H1 (cell line): ENCODE results near the gene CADPS. TPM values are rescaled to one million over a fixed set of nuclear protein-coding genes. Genes with fewer than 3 reads are reported as not detected.

ENCODE experiments used
- CTCF ChIA-PET: fragments of 300-600 bp; sonication (Branson Sonifier 250); formaldehyde crosslinking; loops from one replicate; lab custom pipeline; 2021; ENCODE audit not compliant: partially characterized antibody; lab: Charles Lee
- POLR2A ChIA-PET: fragments of 300-600 bp; sonication (Branson Sonifier 250); formaldehyde crosslinking; loops from one replicate; lab custom pipeline; 2021; ENCODE audit warnings: inconsistent platforms; ENCODE audit not compliant: partially characterized antibody; lab: Charles Lee
- DNase-seq, 2 experiments: peaks; one replicate each; pipeline versions ENCODE4 v3.0.0 to v3.0.0-alpha.2; 2010 to 2022; ENCODE audit warnings: low spot score in 2 of 2, low read depth in 1 of 2, mixed read lengths in 1 of 2
- FAIRE-seq: peaks from 2 replicates; lab custom pipeline; 2011; peaks lifted over from hg19 to GRCh38; lab: Jason Lieb, UNC
- H2AFZ ChIP-seq: 2 replicates; pipeline ENCODE4 v1.8.1; 2012; ENCODE audit warnings: low read length, inconsistent platforms
- H2AK5ac ChIP-seq: 2 replicates; pipeline ENCODE4 v1.6.1; 2013; ENCODE audit warnings: low read depth, low read length
- H2BK120ac ChIP-seq: replicated peaks from 2 replicates; pipeline ENCODE3; 2013; ENCODE audit warnings: low read depth, low read length, inconsistent platforms
- H2BK12ac ChIP-seq: 2 replicates; pipeline ENCODE4 v1.6.1; 2013; ENCODE audit warnings: low read depth, low read length
- H2BK15ac ChIP-seq: 2 replicates; pipeline ENCODE4 v1.6.1; 2013; ENCODE audit warnings: low read length
- H2BK20ac ChIP-seq: 2 replicates; pipeline ENCODE4 v1.6.1; 2013; ENCODE audit warnings: low read length
- H2BK5ac ChIP-seq: 2 replicates; pipeline ENCODE4 v1.6.1; 2013; ENCODE audit warnings: low read depth, low read length
- H3K14ac ChIP-seq: 2 replicates; pipeline ENCODE4 v1.6.1; 2013; ENCODE audit warnings: inconsistent platforms; ENCODE audit not compliant: insufficient read length
- H3K18ac ChIP-seq: 2 replicates; pipeline ENCODE4 v1.6.1; 2013; ENCODE audit warnings: low read length; ENCODE audit errors: extremely low read depth
- H3K23ac ChIP-seq: 2 replicates; pipeline ENCODE4 v1.6.1; 2013; ENCODE audit warnings: inconsistent platforms; ENCODE audit not compliant: insufficient read length
- H3K23me2 ChIP-seq: 2 replicates; pipeline ENCODE4 v1.6.1; 2013; ENCODE audit warnings: low read depth, low read length
- H3K27ac ChIP-seq: 2 replicates; pipeline ENCODE4 v1.6.1; 2011; ENCODE audit warnings: low read depth, low read length, inconsistent platforms
- H3K27me3 ChIP-seq, 4 experiments: replicated peaks in 1 of 4; 1 replicate in 1 of 4; 2 replicates in 3 of 4; pipeline versions ENCODE4 v1.6.1 to v1.8.1; 2011 to 2013; ENCODE audit warnings: low read length in 3 of 4, mild to moderate bottlenecking in 3 of 4, inconsistent platforms in 2 of 4, mixed read lengths in 2 of 4, moderate library complexity in 1 of 4; ENCODE audit not compliant: control insufficient read depth in 3 of 4, insufficient read depth in 3 of 4; ENCODE audit errors: extremely low read depth in 1 of 4
- H3K36me3 ChIP-seq, 4 experiments: 2 replicates each; pipeline versions ENCODE4 v1.6.1 to v1.8.1; 2011 to 2013; ENCODE audit warnings: mild to moderate bottlenecking in 4 of 4, low read length in 3 of 4, moderate library complexity in 2 of 4, control low read depth in 1 of 4, inconsistent platforms in 1 of 4; ENCODE audit not compliant: insufficient read depth in 4 of 4, control insufficient read depth in 2 of 4
- H3K4ac ChIP-seq: replicated peaks from 2 replicates; pipeline ENCODE3; 2013; ENCODE audit warnings: low read length, low read depth, mixed read lengths, inconsistent platforms; ENCODE audit not compliant: insufficient read length
- H3K4me1 ChIP-seq, 4 experiments: replicated peaks in 1 of 4; 1 replicate in 1 of 4; 2 replicates in 3 of 4; pipeline versions ENCODE4 v1.6.1 to v1.8.1; 2011 to 2013; ENCODE audit warnings: low read length in 3 of 4, inconsistent platforms in 2 of 4, mixed read lengths in 1 of 4; ENCODE audit not compliant: insufficient read depth in 4 of 4, control insufficient read depth in 3 of 4
- H3K4me2 ChIP-seq, 2 experiments: 2 replicates each; pipeline versions ENCODE4 v1.6.1 to v1.8.1; 2011 to 2013; ENCODE audit warnings: low read depth in 2 of 2, low read length in 2 of 2, control low read depth in 1 of 2, inconsistent platforms in 1 of 2, mild to moderate bottlenecking in 1 of 2; ENCODE audit not compliant: insufficient read depth in 1 of 2
- H3K4me3 ChIP-seq, 4 experiments: fragments of 200-600, 300-600 bp in 1 of 4; sonication (generic), shearing (Covaris generic), sonication (Bioruptor Twin) in 1 of 4; 2 replicates each; pipeline versions ENCODE4 v1.5.1 to v1.8.1; 2011 to 2016; ENCODE audit warnings: low read length in 4 of 4, low read depth in 3 of 4, control low read depth in 2 of 4, inconsistent platforms in 2 of 4, mild to moderate bottlenecking in 2 of 4, mixed read lengths in 1 of 4, moderate library complexity in 1 of 4; ENCODE audit not compliant: insufficient read depth in 2 of 4; ENCODE audit errors: extremely low read depth in 1 of 4
- H3K56ac ChIP-seq: replicated peaks from 2 replicates; pipeline ENCODE3; 2013; ENCODE audit warnings: low read depth, mild to moderate bottlenecking, mixed read lengths, low read length, inconsistent platforms; ENCODE audit not compliant: insufficient read length
- H3K79me1 ChIP-seq: 2 replicates; pipeline ENCODE4 v1.6.1; 2013; ENCODE audit warnings: low read depth, low read length, control low read depth
- H3K79me2 ChIP-seq, 2 experiments: 2 replicates each; pipeline versions ENCODE4 v1.6.1 to v1.8.1; 2012 to 2013; ENCODE audit warnings: low read length in 2 of 2, mild to moderate bottlenecking in 2 of 2, inconsistent platforms in 1 of 2; ENCODE audit not compliant: insufficient read depth in 2 of 2, control insufficient read depth in 1 of 2
- H3K9ac ChIP-seq, 4 experiments: replicated peaks in 1 of 4; 1 replicate in 1 of 4; 2 replicates in 3 of 4; pipeline versions ENCODE4 v1.6.1 to v1.8.1; 2011 to 2013; ENCODE audit warnings: low read depth in 3 of 4, low read length in 3 of 4, control low read depth in 2 of 4, mild to moderate bottlenecking in 2 of 4, moderate library complexity in 2 of 4, inconsistent platforms in 1 of 4; ENCODE audit errors: extremely low read depth in 1 of 4
- H3K9me3 ChIP-seq, 2 experiments: 2 replicates each; pipeline versions ENCODE4 v1.6.1 to v1.8.1; 2012 to 2013; ENCODE audit warnings: mild to moderate bottlenecking in 2 of 2, moderate library complexity in 2 of 2, control low read depth in 1 of 2, inconsistent platforms in 1 of 2, low read depth in 1 of 2, low read length in 1 of 2, mixed read lengths in 1 of 2; ENCODE audit not compliant: insufficient read depth in 2 of 2
- H4K20me1 ChIP-seq, 2 experiments: replicated peaks in 1 of 2; 2 replicates each; pipeline versions ENCODE3 to v1.8.1; 2011 to 2013; ENCODE audit warnings: inconsistent platforms in 2 of 2, low read length in 2 of 2, mild to moderate bottlenecking in 1 of 2; ENCODE audit not compliant: insufficient read depth in 2 of 2, control insufficient read depth in 1 of 2
- H4K5ac ChIP-seq: 2 replicates; pipeline ENCODE4 v1.6.1; 2013; ENCODE audit warnings: low read length, low read depth, mixed read lengths, inconsistent platforms; ENCODE audit not compliant: insufficient read length
- H4K8ac ChIP-seq: 2 replicates; pipeline ENCODE4 v1.8.0; 2013; ENCODE audit warnings: mild to moderate bottlenecking, moderate library complexity, low read length, inconsistent platforms; ENCODE audit not compliant: insufficient read depth; ENCODE audit errors: extremely low read depth
- H4K91ac ChIP-seq: replicated peaks from 2 replicates; pipeline ENCODE3; 2013; ENCODE audit warnings: low read length, mixed read lengths, inconsistent platforms; ENCODE audit not compliant: insufficient read length
- BCL11A ChIP-seq, 2 experiments: IDR thresholded peaks; one replicate each; pipeline ENCODE4 v1.6.1; 2011; ENCODE audit warnings: low read depth in 2 of 2, low read length in 2 of 2, mild to moderate bottlenecking in 2 of 2
- CEBPB ChIP-seq: IDR thresholded peaks from 2 replicates; pipeline ENCODE4 v1.6.1; 2012; ENCODE audit warnings: low read depth, low read length
- CHD2 ChIP-seq: IDR thresholded peaks from 2 replicates; pipeline ENCODE4 v1.6.1; 2012; ENCODE audit warnings: low read length, improper control_type of control experiment
- CREB1 ChIP-seq: IDR thresholded peaks from 2 replicates; pipeline ENCODE4 v1.6.1; 2012; ENCODE audit warnings: inconsistent platforms
- GTF2F1 ChIP-seq: IDR thresholded peaks from 2 replicates; pipeline ENCODE4 v1.6.1; 2012; ENCODE audit warnings: low read depth, low read length, improper control_type of control experiment, borderline replicate concordance
- KDM1A ChIP-seq: fragments of 200-600, 300-600 bp; sonication (generic); IDR thresholded peaks from 2 replicates; pipeline ENCODE4 v1.7.1; 2016; ENCODE audit warnings: mild to moderate bottlenecking, low read length, borderline replicate concordance
- MAX ChIP-seq: IDR thresholded peaks from 2 replicates; pipeline ENCODE4 v1.6.1; 2012; ENCODE audit warnings: inconsistent platforms
- RAD21 ChIP-seq, 2 experiments: IDR thresholded peaks in 1 of 2; conservative IDR thresholded peaks in 1 of 2; 2 replicates each; pipeline ENCODE4 v1.6.1; 2011; ENCODE audit warnings: low read depth in 2 of 2, low read length in 2 of 2, improper control_type of control experiment in 1 of 2, inconsistent platforms in 1 of 2, mild to moderate bottlenecking in 1 of 2, moderate library complexity in 1 of 2
- RFX5 ChIP-seq: IDR thresholded peaks from 2 replicates; pipeline ENCODE4 v1.6.1; 2011; ENCODE audit warnings: low read depth, low read length, improper control_type of control experiment, borderline replicate concordance
- SP1 ChIP-seq: IDR thresholded peaks from 2 replicates; pipeline ENCODE4 v1.6.1; 2011; ENCODE audit warnings: low read depth, low read length
- TCF12 ChIP-seq: IDR thresholded peaks from 2 replicates; pipeline ENCODE4 v1.6.1; 2011; ENCODE audit warnings: low read depth, mild to moderate bottlenecking, low read length
- USF2 ChIP-seq: IDR thresholded peaks from 2 replicates; pipeline ENCODE4 v1.6.1; 2011; ENCODE audit warnings: low read length, improper control_type of control experiment
- whole genome bisulfite sequencing, 2 experiments: shearing (Covaris generic) in 1 of 2; methylation state at CpG; one replicate each; pipeline versions ENCODE4 v1.1.6 to v1.1.7; 2013 to 2015; ENCODE audit warnings: low lambda C conversion rate in 2 of 2, mixed read lengths in 2 of 2, inconsistent platforms in 1 of 2, low coverage in 1 of 2, missing lambda C conversion rate in 1 of 2; ENCODE audit not compliant: insufficient replicate concordance in 2 of 2, insufficient coverage in 1 of 2, insufficient read length in 1 of 2; ENCODE audit errors: extremely low coverage in 1 of 2, missing lambda C conversion rate in 1 of 2; 5-methylcytosine and 5-hydroxymethylcytosine counted together
- polyA plus RNA-seq, 7 experiments: library from polyadenylated mRNA; depleted of rRNA in 3 of 7; stranded (reverse) in 5 of 7; unstranded in 2 of 7; fragments of >200 nt in 5 of 7; fragments of 200-250 nt in 2 of 7; gene quantifications; 1 replicate in 5 of 7; 2 replicates in 1 of 7; 4 replicates in 1 of 7; pipeline versions ENCODE4 v1.2.1 to v1.2.3, GENCODE V29; 2011 to 2013; ENCODE audit warnings: missing spikeins in 2 of 7, mixed read lengths in 2 of 7
- total RNA-seq: library from RNA; stranded (reverse); fragmentation: NEBNext Ultra II Directional; extraction: Animal tissue kit (Norgen Biotek cat#: 25700); gene quantifications from 2 replicates; pipeline ENCODE4 v1.2.1, GENCODE V29; 2021
- TF ChIP-seq, protein P1 (sequence below): IDR thresholded peaks from 2 replicates; pipeline ENCODE4 v1.6.1; 2011; ENCODE audit warnings: low read depth, mild to moderate bottlenecking, low read length; ENCODE audit not compliant: insufficient read depth

Gene CADPS
- total and polyA plus RNA-seq, 2 of the 8 experiments (the other 6 are each of a cell fraction or from before 2014, with no cell fraction given) = 7.1 to 10.2 TPM

DNA sequence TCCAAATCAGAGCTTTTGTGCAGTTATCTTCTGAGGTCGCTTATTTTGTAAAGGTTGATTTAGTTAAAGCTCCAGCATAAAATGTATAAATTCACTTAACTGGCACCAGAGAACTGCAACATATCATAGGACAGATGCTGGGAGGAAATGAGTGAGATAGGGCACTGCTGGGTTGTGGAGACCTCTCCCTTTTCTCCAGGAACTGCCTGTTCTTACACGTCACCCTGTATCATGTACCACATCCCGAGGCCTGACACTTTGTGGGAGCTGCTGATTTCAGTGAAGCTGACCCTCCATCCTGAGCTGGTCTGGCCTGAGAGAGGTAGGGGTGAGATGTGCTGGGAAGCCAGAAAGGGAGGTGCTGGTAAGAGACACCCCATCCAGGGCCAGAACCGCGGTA, 288.0 kb downstream of the CADPS start:
- Histone ChIP-seq H3K27ac (no peak overlapping the region), H3K4me2 (no peak overlapping the region), H2BK20ac (no peak overlapping the region), H3K79me2 (no peaks in the 10 kb centered on the region), H3K23me2 (no peaks in the 10 kb centered on the region), H4K20me1 (no peaks in the 10 kb centered on the region), H3K4ac (no peak overlapping the region), H4K8ac (no peak overlapping the region), H3K56ac (no peak overlapping the region), H2AK5ac (no peak overlapping the region), H3K18ac (no peak overlapping the region), H2BK120ac (no peak overlapping the region), H2BK15ac (no peak overlapping the region), H3K4me1 (no peaks in the 10 kb centered on the region), H3K36me3 (no peaks in the 10 kb centered on the region), H3K14ac (no peak overlapping the region), H2BK12ac (no peak overlapping the region), H3K4me3 (no peak overlapping the region), H3K9ac (no peak overlapping the region), H3K9me3 (no peaks in the 10 kb centered on the region), H2AFZ (no peak overlapping the region), H2BK5ac (no peak overlapping the region), H3K27me3 (no peaks in the 10 kb centered on the region), H3K79me1 (no peaks in the 10 kb centered on the region), H3K23ac (no peak overlapping the region), H4K91ac (no peak overlapping the region), H4K5ac (no peak overlapping the region)
- CTCF ChIA-PET = interaction anchor here (1.7 to 2.1 kb wide), 2 partner anchors 12 to 28 kb away, joined by 4 read pairs; no protein-coding TSS in a partner anchor
- 82% methylated on average over 5 of the region's 5 CpGs; no CpG with 5 or more reads in 1 of the 2 experiments for WGBS, 2 experiments
- FAIRE-seq (no peak), DNase-seq (no peak)
- POLR2A ChIA-PET = no interaction called here
- TF ChIP-seq, protein P1, sequence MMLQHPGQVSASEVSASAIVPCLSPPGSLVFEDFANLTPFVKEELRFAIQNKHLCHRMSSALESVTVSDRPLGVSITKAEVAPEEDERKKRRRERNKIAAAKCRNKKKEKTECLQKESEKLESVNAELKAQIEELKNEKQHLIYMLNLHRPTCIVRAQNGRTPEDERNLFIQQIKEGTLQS = no peak
- no peak for TF ChIP-seq MAX
- no peak for TF ChIP-seq KDM1A
- TF ChIP-seq SP1 = no peak
- TF ChIP-seq RFX5 = no peak
- no peak for TF ChIP-seq CHD2
- no peak for TF ChIP-seq USF2
- no peak for TF ChIP-seq CEBPB
- no peak for TF ChIP-seq CREB1
- no peak for TF ChIP-seq BCL11A (IDR thresholded peaks at IDR 0.05; ENCODE audit: low read depth in 2 of 2, low read length in 2 of 2)
- TF ChIP-seq GTF2F1 = no peak
- no peak for TF ChIP-seq TCF12
- no peak for TF ChIP-seq RAD21 (IDR thresholded peaks at IDR 0.05 in 1 of 2, conservative IDR thresholded peaks at IDR 0.05 in 1 of 2; ENCODE audit: low read depth in 2 of 2, low read length in 2 of 2)
